ENCODE data around the gene WDR53. TPM values are rescaled to one million over a fixed set of nuclear protein-coding genes. Genes with fewer than 3 reads are reported as not detected.

The WDR53 gene
- total RNA-seq: 3.1 and 5.7 TPM in 2 replicates

GRCh38 chr3:196568246-196569002, at the start of gene WDR53, which contains the start of gene FBXO45:
WDR53 (minus strand) TSS chr3:196568554; CDS start chr3:196561475, 7,079 bp downstream.
FBXO45 (plus strand) TSS chr3:196568660; CDS start chr3:196568985, 325 bp downstream.

DNA sequence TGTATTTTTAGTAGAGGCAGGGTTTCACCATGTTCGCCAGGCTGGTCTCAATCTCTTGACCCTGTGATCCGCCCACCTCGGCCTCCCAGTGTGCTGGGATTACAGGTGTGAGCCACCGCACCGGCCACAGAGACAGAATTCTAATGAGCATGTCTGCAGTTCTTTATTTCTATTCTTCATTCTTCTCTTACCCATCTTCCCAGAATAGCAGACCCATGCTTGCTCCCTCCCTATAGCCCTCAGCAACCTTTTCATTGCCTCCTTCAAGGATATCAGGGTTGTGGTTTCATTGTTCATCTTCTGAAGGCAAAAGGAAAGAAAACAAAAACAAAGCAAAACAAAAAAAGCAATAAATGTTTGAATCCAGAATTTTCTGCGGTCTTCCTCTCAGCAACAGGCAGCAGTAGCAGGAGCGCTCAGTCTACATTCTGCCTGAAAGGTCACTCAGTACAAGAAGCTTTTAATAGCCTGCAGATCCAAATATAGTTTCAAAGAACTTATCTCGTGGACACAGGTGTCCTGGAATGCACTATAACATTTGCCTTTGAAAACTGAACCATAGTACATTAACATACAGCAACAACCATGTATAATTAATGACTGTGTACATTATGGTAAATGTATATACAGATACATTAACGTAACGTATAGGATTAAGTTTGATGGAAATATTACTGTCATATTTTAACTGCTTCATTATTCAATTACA, 53.3 kb downstream of the WDR53 start, which contains the start of gene SMCO1:
TSS of gene SMCO1 (minus strand) at position 434 of the 709 bp plus-strand sequence. CDS start at position 297, 137 bp downstream.

Other genes with a start within 250 kb of the WDR53 start
- gene TM4SF19, start 230.2 kb downstream of the WDR53 start, total RNA-seq: 0.34 and 0.87 TPM in 2 replicates
- 5.9 and 7.0 TPM in 2 replicates for gene UBXN7, start 136.1 kb downstream of the WDR53 start, total RNA-seq
- gene RNF168, start 64.8 kb downstream of the WDR53 start, total RNA-seq: 14.4 and 15.8 TPM in 2 replicates
- not detected in 2 replicates for gene SMCO1, start 53.2 kb downstream of the WDR53 start, total RNA-seq
- 11.1 and 11.9 TPM in 2 replicates for gene FBXO45, start 106 bp upstream of the WDR53 start, total RNA-seq
- 8.3 and 10.2 TPM in 2 replicates for gene NRROS, start 71.1 kb upstream of the WDR53 start, total RNA-seq
- 0.98 and 1.7 TPM in 2 replicates for gene CEP19, start 143.7 kb upstream of the WDR53 start, total RNA-seq
- gene PIGX, start 143.8 kb upstream of the WDR53 start, total RNA-seq: 10.8 and 21.2 TPM in 2 replicates
- gene PAK2, start 171.3 kb upstream of the WDR53 start, total RNA-seq: 36.1 and 38.6 TPM in 2 replicates

Measured in mammary microvascular endothelial cell (primary cell).